Endodermal cell (in vitro differentiated cells): Measurements from ENCODE around the gene ZFYVE28. TPM values are rescaled to one million over a fixed set of nuclear protein-coding genes. Genes with fewer than 3 reads are reported as not detected.

Experiments
- DNase-seq: peaks from one replicate; pipeline ENCODE4 v3.0.0-alpha.2; 2017
- H3K27ac ChIP-seq: 2 replicates; pipeline ENCODE4 v1.5.1; 2013; ENCODE audit warnings: mild to moderate bottlenecking, low read depth, low read length, moderate library complexity
- H3K27me3 ChIP-seq: 2 replicates; pipeline ENCODE4 v1.6.1; 2013; ENCODE audit warnings: mild to moderate bottlenecking, low read length, moderate library complexity; ENCODE audit not compliant: insufficient read depth, control insufficient read depth, poor library complexity, severe bottlenecking
- H3K36me3 ChIP-seq: 2 replicates; pipeline ENCODE4 v1.7.0; 2013; ENCODE audit warnings: mild to moderate bottlenecking, low read length, moderate library complexity; ENCODE audit not compliant: control insufficient read depth, insufficient read depth
- H3K4me1 ChIP-seq: one replicate; pipeline ENCODE4 v1.7.0; 2013; ENCODE audit warnings: low read length; ENCODE audit not compliant: control insufficient read depth, insufficient read depth
- H3K4me3 ChIP-seq: 2 replicates; pipeline ENCODE4 v1.5.1; 2013; ENCODE audit warnings: mild to moderate bottlenecking, low read length, moderate library complexity
- H3K9ac ChIP-seq: 2 replicates; pipeline ENCODE4 v1.6.1; 2013; ENCODE audit warnings: mild to moderate bottlenecking, low read length, moderate library complexity; ENCODE audit not compliant: poor library complexity, severe bottlenecking; ENCODE audit errors: extremely low read depth
- H3K9me3 ChIP-seq: 2 replicates; pipeline ENCODE4 v1.6.1; 2013; ENCODE audit warnings: mild to moderate bottlenecking, low read length, moderate library complexity; ENCODE audit not compliant: control insufficient read depth
- H3K27ac Mint-ChIP-seq: 2 replicates; pipeline ENCODE4 v1.8.0; 2020; ENCODE audit warnings: mixed read lengths
- H3K27me3 Mint-ChIP-seq: 2 replicates; pipeline ENCODE4 v1.8.0; 2021; ENCODE audit warnings: mild to moderate bottlenecking, mixed read lengths; ENCODE audit not compliant: insufficient read depth
- H3K36me3 Mint-ChIP-seq: 2 replicates; pipeline ENCODE4 v1.8.0; 2020; ENCODE audit warnings: low read depth, mixed read lengths
- H3K4me1 Mint-ChIP-seq: 2 replicates; pipeline ENCODE4 v1.8.0; 2020; ENCODE audit warnings: mixed read lengths
- H3K4me3 Mint-ChIP-seq: 2 replicates; pipeline ENCODE4 v1.8.0; 2020; ENCODE audit warnings: mild to moderate bottlenecking, moderate library complexity, mixed read lengths
- H3K9me3 Mint-ChIP-seq: 2 replicates; pipeline ENCODE4 v1.8.0; 2020; ENCODE audit warnings: mild to moderate bottlenecking, mixed read lengths
- WGBS, 2 experiments: methylation state at CpG; one replicate each; pipeline versions ENCODE4 v1.1.5 to v1.1.7; 2013; ENCODE audit warnings: missing lambda C conversion rate in 2 of 2, mixed read lengths in 1 of 2; ENCODE audit not compliant: insufficient coverage in 1 of 2, insufficient read length in 1 of 2; 5-methylcytosine and 5-hydroxymethylcytosine counted together
- total RNA-seq, 2 donors: library from RNA; stranded (reverse); fragmentation: NEBNext Ultra II Directional in 1 of 2; extraction: Animal tissue kit (Norgen Biotek cat#: 25700) in 1 of 2; gene quantifications; 2 replicates in 1 of 2; 3 replicates in 1 of 2; pipeline ENCODE4 v1.2.1, GENCODE V29; 2021
- TF ChIP-seq, protein P1 (sequence below): fragments of 200-600 bp; sonication (generic); conservative IDR thresholded peaks from 2 replicates; pipeline ENCODE4 v1.5.0; 2021; ENCODE audit warnings: antibody characterized with exemption, mild to moderate bottlenecking

ZFYVE28 gene
- total RNA-seq, 2 donors from 2014 or later = 0.73 to 1.6 TPM

DNA sequence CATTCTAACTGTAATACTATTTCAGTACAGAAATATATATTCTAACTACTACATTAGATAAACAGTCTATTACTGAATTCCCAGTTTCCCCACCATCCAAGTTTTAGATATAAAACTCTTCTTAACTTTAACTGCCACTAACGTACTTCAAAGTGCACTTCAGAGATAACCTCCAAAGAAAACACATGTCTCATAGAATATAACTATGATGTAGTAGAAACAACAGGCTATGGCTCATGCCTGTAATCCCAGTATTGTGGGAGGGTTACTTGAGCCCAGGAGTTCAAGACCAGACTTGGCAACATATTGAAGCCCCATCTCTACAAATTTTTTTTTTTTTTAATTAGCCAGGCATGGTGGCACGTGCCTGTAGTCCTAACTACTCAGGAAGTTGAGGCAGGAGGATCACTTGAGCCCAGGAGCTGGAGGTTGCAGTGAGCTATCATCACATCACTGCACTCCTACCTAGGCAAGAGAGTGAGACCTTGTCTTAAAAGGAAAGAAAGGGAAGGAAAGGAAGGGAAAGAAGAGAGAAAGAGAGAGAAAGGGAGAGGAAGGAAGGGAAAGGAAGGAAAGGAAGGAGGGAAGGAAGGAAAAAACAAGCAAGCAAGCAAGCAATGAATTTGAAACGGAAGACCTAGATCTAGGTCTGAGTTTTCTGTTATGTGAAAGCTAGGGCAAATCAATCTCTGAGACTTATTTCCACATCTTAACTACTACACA lies 181.3 kb downstream of the ZFYVE28 start:
- Histone ChIP-seq H3K9me3 (no peaks in the 10 kb centered on the region), H3K36me3 (peaks cover 57% of the 10 kb centered on the region), H3K27me3 (no peaks in the 10 kb centered on the region), H3K4me1 (peaks cover 3% of the 10 kb centered on the region), H3K9ac (no peak overlapping the region), H3K27ac (no peak overlapping the region), H3K4me3 (no peak overlapping the region)
- TF ChIP-seq, protein P1, sequence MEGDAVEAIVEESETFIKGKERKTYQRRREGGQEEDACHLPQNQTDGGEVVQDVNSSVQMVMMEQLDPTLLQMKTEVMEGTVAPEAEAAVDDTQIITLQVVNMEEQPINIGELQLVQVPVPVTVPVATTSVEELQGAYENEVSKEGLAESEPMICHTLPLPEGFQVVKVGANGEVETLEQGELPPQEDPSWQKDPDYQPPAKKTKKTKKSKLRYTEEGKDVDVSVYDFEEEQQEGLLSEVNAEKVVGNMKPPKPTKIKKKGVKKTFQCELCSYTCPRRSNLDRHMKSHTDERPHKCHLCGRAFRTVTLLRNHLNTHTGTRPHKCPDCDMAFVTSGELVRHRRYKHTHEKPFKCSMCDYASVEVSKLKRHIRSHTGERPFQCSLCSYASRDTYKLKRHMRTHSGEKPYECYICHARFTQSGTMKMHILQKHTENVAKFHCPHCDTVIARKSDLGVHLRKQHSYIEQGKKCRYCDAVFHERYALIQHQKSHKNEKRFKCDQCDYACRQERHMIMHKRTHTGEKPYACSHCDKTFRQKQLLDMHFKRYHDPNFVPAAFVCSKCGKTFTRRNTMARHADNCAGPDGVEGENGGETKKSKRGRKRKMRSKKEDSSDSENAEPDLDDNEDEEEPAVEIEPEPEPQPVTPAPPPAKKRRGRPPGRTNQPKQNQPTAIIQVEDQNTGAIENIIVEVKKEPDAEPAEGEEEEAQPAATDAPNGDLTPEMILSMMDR = no peak
- Mint-ChIP-seq H3K36me3 (peaks cover 28% of the 10 kb centered on the region), H3K9me3 (no peaks in the 10 kb centered on the region), H3K4me1 (peaks cover 23% of the 10 kb centered on the region), H3K27ac (peak overlapping the region; percentile 49), H3K4me3 (no peak overlapping the region), H3K27me3 (no peaks in the 10 kb centered on the region)
- WGBS, 2 experiments = 74% methylated on average over 3 of the region's 3 CpGs; no CpG with 5 or more reads in 1 of the 2 experiments
- no peak for DNase-seq

- Mint-ChIP-seq H3K9me3 (no peaks in the 10 kb centered on the region), H3K4me3 (no peak overlapping the region), H3K4me1 (no peaks in the 10 kb centered on the region), H3K27ac (no peak overlapping the region), H3K27me3 (no peaks in the 10 kb centered on the region), H3K36me3 (peaks cover 30% of the 10 kb centered on the region)
- H3K36me3 ChIP-seq = peaks cover 38% of the 10 kb centered on the region
- no peak for DNase-seq
- 97% methylated on average over 4 to 6 of the region's 6 CpGs for WGBS, 2 experiments
- no peak overlapping the region for H3K9ac ChIP-seq
- TF ChIP-seq, protein P1 = no peak
- H3K4me1 ChIP-seq = no peaks in the 10 kb centered on the region
- no peaks in the 10 kb centered on the region for H3K27me3 ChIP-seq
- H3K27ac ChIP-seq = no peak overlapping the region
- H3K4me3 ChIP-seq = no peak overlapping the region
- no peaks in the 10 kb centered on the region for H3K9me3 ChIP-seq
These were observed 187.4 kb downstream of the ZFYVE28 start for GRCh38 chr4:2231082-2231481.

- Mint-ChIP-seq H3K36me3 (peaks cover 10% of the 10 kb centered on the region), H3K4me1 (peaks cover 19% of the 10 kb centered on the region), H3K9me3 (no peaks in the 10 kb centered on the region), H3K4me3 (no peak overlapping the region), H3K27me3 (no peaks in the 10 kb centered on the region), H3K27ac (no peak overlapping the region)
- TF ChIP-seq, protein P1 = no peak
- no peaks in the 10 kb centered on the region for H3K27me3 ChIP-seq
- H3K36me3 ChIP-seq = peaks cover 23% of the 10 kb centered on the region
- no peak overlapping the region for H3K4me3 ChIP-seq
- H3K9ac ChIP-seq = no peak overlapping the region
- WGBS, 2 experiments = 93 to 94% methylated on average over 2 of the region's 2 CpGs
- no peak for DNase-seq
- H3K9me3 ChIP-seq = no peaks in the 10 kb centered on the region
- no peak overlapping the region for H3K27ac ChIP-seq
- H3K4me1 ChIP-seq = no peaks in the 10 kb centered on the region
These were observed 192.2 kb downstream of the ZFYVE28 start for GRCh38 chr4:2226261-2226660.
